Small intestine (tissue), 7 donors: ENCODE measurements around the gene DIDO1. TPM values are rescaled to one million over a fixed set of nuclear protein-coding genes. Genes with fewer than 3 reads are reported as not detected.

Experiments
- DNase-seq, 2 donors: peaks; one replicate each; pipeline versions ENCODE4 v3.0.0 to v3.0.0-alpha.2; 2013
- FAIRE-seq: peaks from 2 replicates; lab custom pipeline; 2012; peaks lifted over from hg19 to GRCh38; lab: Jason Lieb, UNC
- H3K27ac ChIP-seq, 3 donors: one replicate each; pipeline ENCODE4 v1.5.1; 2013; ENCODE audit warnings: low read length in 2 of 3, mild to moderate bottlenecking in 2 of 3, control low read depth in 1 of 3, inconsistent platforms in 1 of 3, low read depth in 1 of 3, moderate library complexity in 1 of 3
- H3K27me3 ChIP-seq, 3 donors: one replicate each; pipeline ENCODE4 v1.6.1; 2013; ENCODE audit warnings: low read length in 3 of 3, inconsistent platforms in 1 of 3; ENCODE audit not compliant: control insufficient read depth in 3 of 3, insufficient read depth in 3 of 3
- H3K36me3 ChIP-seq, 3 donors: one replicate each; pipeline ENCODE4 v1.6.1; 2013; ENCODE audit warnings: low read length in 3 of 3, inconsistent platforms in 1 of 3, low read depth in 1 of 3, mild to moderate bottlenecking in 1 of 3, moderate library complexity in 1 of 3; ENCODE audit not compliant: control insufficient read depth in 3 of 3, insufficient read depth in 2 of 3
- H3K4me1 ChIP-seq, 3 donors: one replicate each; pipeline ENCODE4 v1.6.1; 2013; ENCODE audit warnings: low read length in 2 of 3, inconsistent platforms in 1 of 3, low read depth in 1 of 3, mild to moderate bottlenecking in 1 of 3, moderate library complexity in 1 of 3; ENCODE audit not compliant: control insufficient read depth in 3 of 3, insufficient read depth in 2 of 3
- H3K4me3 ChIP-seq, 3 donors: one replicate each; pipeline ENCODE4 v1.5.1; 2013; ENCODE audit warnings: low read length in 3 of 3, control low read depth in 1 of 3, inconsistent platforms in 1 of 3, low read depth in 1 of 3, mild to moderate bottlenecking in 1 of 3, moderate library complexity in 1 of 3
- H3K9me3 ChIP-seq, 2 donors: one replicate each; pipeline ENCODE4 v1.6.1; 2013; ENCODE audit warnings: low read depth in 1 of 2, low read length in 1 of 2; ENCODE audit not compliant: control insufficient read depth in 2 of 2, insufficient read depth in 1 of 2
- WGBS, 3 donors: extraction: QIAGEN DNeasy Blood & Tissue Kit; methylation state at CpG; one replicate each; pipeline ENCODE4 v1.1.7; 2013; 5-methylcytosine and 5-hydroxymethylcytosine counted together
- polyA plus RNA-seq, 4 donors: library from polyadenylated mRNA; stranded (reverse) in 3 of 4; unstranded in 1 of 4; fragments of 200-250 nt in 3 of 4; fragments of 120-200 nt in 1 of 4; gene quantifications; one replicate each; pipeline versions ENCODE4 v1.2.1 to v1.2.3, GENCODE V29; 2013
- donor health status: healthy with polysubstance abuse.
- donor health status: control.
- donor health status: control.
- donor health status: Bipolar disorder and iron deficiency.
- donor health status: healthy.

Gene DIDO1
- polyA plus RNA-seq, 4 donors, result 11.6 to 49.4 (median 15.7) TPM

DNA sequence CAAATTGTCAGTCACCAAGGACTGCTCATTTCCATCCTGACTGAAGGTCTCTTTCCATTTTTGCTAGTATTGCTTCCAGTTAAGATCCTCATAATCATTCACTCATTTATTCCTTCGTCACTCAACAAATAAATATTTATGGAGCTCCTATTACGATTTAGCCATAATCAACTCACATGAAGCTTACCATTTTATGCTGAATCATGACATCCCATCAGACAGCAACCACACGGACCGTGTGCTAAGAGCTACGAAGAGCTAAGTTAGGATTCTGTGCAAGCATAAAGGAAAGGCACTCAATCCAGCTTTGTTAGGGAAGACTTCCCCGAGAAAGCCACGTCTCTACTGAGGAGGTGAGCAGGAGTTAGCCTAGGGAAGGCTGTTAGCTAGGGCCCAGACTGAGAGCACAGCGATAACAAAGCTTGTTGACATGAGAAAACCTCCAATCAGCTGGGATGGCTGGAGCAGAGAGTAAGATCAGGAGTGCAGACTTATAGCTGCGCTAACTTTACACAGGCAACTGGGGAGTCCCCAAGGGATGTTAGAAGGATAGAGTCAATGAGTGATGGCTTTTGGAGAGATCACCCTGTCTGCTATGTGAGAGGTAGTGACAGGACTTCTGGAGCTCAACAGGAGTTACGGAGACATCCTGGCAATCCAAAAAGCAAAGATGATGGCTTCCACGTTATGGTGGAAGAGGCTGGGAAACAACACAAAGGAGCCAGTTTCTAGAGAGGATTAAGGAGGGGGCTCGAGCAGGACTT lies 9.1 kb upstream of the DIDO1 start:
- H3K27ac ChIP-seq, result no peak overlapping the region
- no peak overlapping the region for H3K4me3 ChIP-seq
- FAIRE-seq (no peak), DNase-seq (no peak)
- H3K9me3 ChIP-seq, result no peaks in the 10 kb centered on the region
- H3K27me3 ChIP-seq, result no peaks in the 10 kb centered on the region
- 84 to 90% (median 89%) methylated on average over 12 of the region's 12 CpGs for WGBS, 3 donors
- H3K4me1 ChIP-seq, result peaks cover 5 to 10% (median 10%) of the 10 kb centered on the region in 3 donors
- peaks cover 0 to 40% (median 6%) of the 10 kb centered on the region in 3 donors for H3K36me3 ChIP-seq

GRCh38 chr20:62933966-62934365 lies 7.7 kb upstream of the DIDO1 start:
- Histone ChIP-seq H3K9me3 (no peaks in the 10 kb centered on the region), H3K36me3 (peaks cover 0 to 35% (median 6%) of the 10 kb centered on the region in 3 donors), H3K4me1 (peaks cover 5 to 15% (median 5%) of the 10 kb centered on the region in 3 donors), H3K4me3 (no peak overlapping the region), H3K27ac (no peak overlapping the region), H3K27me3 (no peaks in the 10 kb centered on the region)
- no peak for FAIRE-seq
- 39 to 59% (median 44%) methylated on average over 3 of the region's 3 CpGs for WGBS, 3 donors
- no peak for DNase-seq

- WGBS, 3 donors, result 77 to 83% (median 78%) methylated on average over 9 of the region's 9 CpGs
Measured at GRCh38 chr20:62931464-62931863, 5.2 kb upstream of the DIDO1 start.

DNA sequence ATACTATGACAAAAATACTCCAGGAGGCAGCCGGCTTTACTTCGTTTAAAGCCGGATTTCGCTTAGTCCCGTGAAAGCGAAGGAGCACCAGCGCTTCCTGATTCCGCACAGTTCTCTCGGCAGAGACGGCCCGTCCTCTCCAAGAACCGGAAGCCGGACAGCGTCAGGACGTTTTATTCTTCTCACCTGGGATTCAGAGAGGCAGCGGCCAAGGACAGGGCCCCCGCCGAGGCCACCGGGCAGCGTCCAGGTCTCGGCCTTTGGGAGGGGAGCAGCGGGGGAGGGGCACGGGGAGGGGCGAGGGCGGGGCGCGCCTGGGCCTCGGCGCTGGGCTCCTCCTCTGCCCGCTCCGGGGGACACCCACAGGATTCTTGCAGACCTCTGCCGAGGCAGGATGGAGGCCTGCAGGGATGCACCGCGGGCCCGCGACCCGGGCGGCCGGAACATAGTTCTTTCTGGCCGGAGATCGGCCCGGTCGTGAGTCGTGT lies 2.8 kb upstream of the DIDO1 start:
- WGBS, 3 donors, result 3 to 15% (median 11%) methylated on average over 39 to 44 of the region's 44 CpGs

More at GRCh38 chr20:62931464-62931863, 5.2 kb upstream of the DIDO1 start:
- FAIRE-seq, result no peak
- no peak for DNase-seq
- peaks cover 11 to 36% (median 17%) of the 10 kb centered on the region in 3 donors for H3K4me1 ChIP-seq
- no peak overlapping the region for H3K4me3 ChIP-seq
- no peaks in the 10 kb centered on the region for H3K9me3 ChIP-seq
- peaks cover 0 to 35% (median 6%) of the 10 kb centered on the region in 3 donors for H3K36me3 ChIP-seq
- no peaks in the 10 kb centered on the region for H3K27me3 ChIP-seq
- no peak overlapping the region for H3K27ac ChIP-seq

DNA sequence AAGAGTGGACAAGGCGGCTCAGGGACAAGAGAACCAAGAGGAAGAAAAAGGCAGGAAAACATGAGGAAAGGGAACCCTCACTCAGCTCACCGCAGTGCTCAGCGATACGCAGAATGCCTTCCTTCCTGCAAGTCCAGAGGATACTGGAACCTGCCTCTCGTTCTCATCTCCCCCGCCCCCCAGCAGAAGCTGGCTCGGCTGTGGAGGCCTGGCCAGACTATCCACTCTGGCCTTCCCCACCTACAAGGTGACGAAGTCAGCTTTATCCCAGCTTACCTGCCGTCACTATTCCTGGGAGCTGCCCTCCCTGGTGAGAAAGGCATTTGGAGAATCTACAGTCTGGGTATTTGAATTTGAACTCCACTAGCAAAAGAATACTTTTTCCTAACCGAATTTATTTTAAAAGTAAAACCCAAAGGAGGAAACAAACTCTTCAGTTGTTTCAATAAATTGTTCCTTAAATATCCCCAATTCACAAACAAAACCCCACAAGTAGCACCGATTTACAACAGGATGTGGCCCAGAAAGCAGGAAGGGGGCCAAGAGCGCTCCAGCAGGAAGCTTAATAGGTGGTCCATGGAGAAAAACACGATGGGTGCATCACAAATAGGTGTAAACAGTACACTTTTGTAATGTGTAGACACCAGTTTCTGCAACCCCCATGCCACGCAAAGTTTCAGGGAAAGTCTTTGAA lies 2.1 kb upstream of the DIDO1 start:
- DNase-seq, result no peak
- peaks cover 0 to 9% (median 0%) of the 10 kb centered on the region in 3 donors for H3K36me3 ChIP-seq
- H3K4me3 ChIP-seq, result peak overlapping the region; percentile 50 to 62 (median 54)
- 42 to 54% (median 54%) methylated on average over 14 of the region's 14 CpGs for WGBS, 3 donors
- no peaks in the 10 kb centered on the region for H3K9me3 ChIP-seq
- no peak for FAIRE-seq
- H3K4me1 ChIP-seq, result peaks cover 5 to 37% (median 17%) of the 10 kb centered on the region in 3 donors
- no peaks in the 10 kb centered on the region for H3K27me3 ChIP-seq
- H3K27ac ChIP-seq, result peak overlapping the region; percentile 68 to 92 (median 91)

More for the DNA sequence above, 2.8 kb upstream of the DIDO1 start:
- Histone ChIP-seq H3K27ac (peak overlapping the region; percentile 68 to 92 (median 91)), H3K27me3 (no peaks in the 10 kb centered on the region), H3K4me1 (peaks cover 5 to 32% (median 16%) of the 10 kb centered on the region in 3 donors), H3K36me3 (peaks cover 0 to 14% (median 1%) of the 10 kb centered on the region in 3 donors), H3K4me3 (peak overlapping the region; percentile 50 to 62 (median 54)), H3K9me3 (no peaks in the 10 kb centered on the region)
- DNase-seq (peak; percentile 80), FAIRE-seq (no peak)

DNA sequence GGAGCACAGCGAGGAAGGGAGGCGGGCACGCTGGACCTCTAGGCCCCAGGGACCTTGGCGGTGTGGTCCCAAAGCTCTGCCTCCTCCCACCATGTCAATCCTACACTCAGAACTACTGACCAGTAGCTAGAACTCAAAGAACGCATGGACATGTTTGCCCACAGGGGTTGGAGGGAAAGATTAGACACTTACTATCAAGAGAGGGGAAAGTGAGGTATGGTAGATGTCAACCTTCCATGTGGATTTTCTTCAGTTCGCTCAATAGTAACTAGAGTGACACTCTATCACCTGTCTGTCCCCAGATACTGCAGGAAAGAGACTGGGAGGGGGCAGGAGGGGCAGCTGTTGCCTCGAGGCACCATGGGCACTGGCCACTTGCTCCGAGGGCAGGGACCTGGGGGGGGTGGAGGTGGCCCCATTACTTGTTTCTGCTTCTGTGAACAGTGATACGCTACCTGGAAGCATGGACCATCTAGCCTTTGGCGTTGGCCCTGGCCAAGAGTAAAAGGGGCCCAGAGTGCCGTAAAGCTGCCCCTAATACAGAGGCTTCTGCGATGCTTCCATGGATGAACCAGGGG lies 912 bp upstream of the DIDO1 start:
- no peak for FAIRE-seq
- Histone ChIP-seq H3K4me3 (peak overlapping the region in 2 of 3 donors; percentile 94 to 99), H3K27ac (peak overlapping the region; percentile 65 to 95 (median 74)), H3K4me1 (peaks cover 10 to 45% (median 25%) of the 10 kb centered on the region in 3 donors), H3K27me3 (no peaks in the 10 kb centered on the region), H3K9me3 (no peaks in the 10 kb centered on the region), H3K36me3 (peaks cover 0 to 6% (median 0%) of the 10 kb centered on the region in 3 donors)
- WGBS, 3 donors, result 74 to 81% (median 74%) methylated on average over 9 to 12 of the region's 12 CpGs
- DNase-seq, result no peak

DNA sequence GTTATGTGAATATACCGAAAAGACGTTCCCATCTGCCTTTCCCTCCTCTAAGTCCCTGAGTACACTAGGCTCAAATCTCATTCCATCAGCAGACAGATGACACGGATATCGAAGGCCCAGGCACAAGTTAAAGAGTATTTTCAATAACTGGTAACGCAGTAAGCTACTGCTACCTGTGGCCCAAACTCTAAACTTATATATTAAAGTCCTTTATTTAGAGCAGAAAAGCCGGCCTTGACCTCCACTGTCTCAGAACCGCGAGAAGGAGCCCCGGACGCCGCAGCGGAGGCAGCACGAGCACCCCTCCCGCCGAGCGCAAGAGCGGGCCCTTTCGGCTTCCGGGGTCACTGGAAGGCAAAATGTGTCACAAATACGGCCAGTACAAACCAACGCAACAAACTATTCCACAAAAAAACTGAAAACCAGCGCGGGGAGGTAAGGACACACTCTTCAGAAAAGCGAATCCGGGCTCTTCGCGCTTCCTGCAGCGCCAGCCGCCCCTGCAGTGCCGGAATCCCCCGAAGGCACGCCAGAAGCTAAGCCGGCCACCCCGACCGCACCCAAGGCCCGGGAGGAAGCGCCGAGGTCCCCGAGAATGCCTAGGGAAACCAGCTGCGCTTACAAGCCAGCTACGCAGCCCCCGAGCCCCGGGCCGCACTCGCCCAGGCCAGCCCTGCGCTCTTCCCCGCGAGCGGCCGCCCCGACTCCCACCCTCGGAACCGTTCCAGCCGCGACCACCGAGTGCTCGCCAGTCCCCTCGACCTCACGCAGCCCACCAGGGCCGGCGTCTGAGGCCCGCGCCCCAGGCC lies 681 bp downstream of the DIDO1 start:
- DNase-seq, result peak; percentile 51 to 67
- peak overlapping the region; percentile 94 to 97 (median 95) for H3K27ac ChIP-seq
- H3K9me3 ChIP-seq, result no peaks in the 10 kb centered on the region
- no peak for FAIRE-seq
- peaks cover 12 to 50% (median 26%) of the 10 kb centered on the region in 3 donors for H3K4me1 ChIP-seq
- H3K36me3 ChIP-seq, result peaks cover 0 to 3% (median 0%) of the 10 kb centered on the region in 3 donors
- no peaks in the 10 kb centered on the region for H3K27me3 ChIP-seq
- 0% methylated on average over 51 to 63 of the region's 63 CpGs for WGBS, 3 donors
- peak overlapping the region; percentile 94 to 99 (median 97) for H3K4me3 ChIP-seq
